Measurements from ENCODE around the gene MRPS15.
A peak's percentile ranks its signal among the peaks of the same experiment; 100 is the strongest.
"Not testable (repeated sequence)": the region's sequence is repeated elsewhere in the genome, so short reads cannot be mapped to it uniquely, and the experiment has no call there.

The MRPS15 gene

GRCh38 chr1:36463803-36464604 is at the start of gene MRPS15:
Gene MRPS15, minus strand, starts transcription at chr1:36464384. Its CDS starts 109 bp downstream, at chr1:36464275.
- peak; percentile 98 for DNase-seq

- DNase-seq: no peak
Measured at GRCh38 chr1:36512842-36513241, 48.7 kb upstream of the MRPS15 start.

GRCh38 chr1:36511804-36512798 is 47.9 kb upstream of the MRPS15 start:
- no peak for DNase-seq

GRCh38 chr1:36511220-36511619 is 47.0 kb upstream of the MRPS15 start:
- not testable (repeated sequence) for DNase-seq

- no peak for DNase-seq
Measured at GRCh38 chr1:36510418-36510817, 46.2 kb upstream of the MRPS15 start.

GRCh38 chr1:36508257-36508656 is 44.1 kb upstream of the MRPS15 start:
- no peak for DNase-seq

- no peak for DNase-seq
Measured at GRCh38 chr1:36506276-36506920, 42.2 kb upstream of the MRPS15 start.

- DNase-seq: no peak
Measured at GRCh38 chr1:36503733-36504132, 39.5 kb upstream of the MRPS15 start.

GRCh38 chr1:36503159-36503558 is 39.0 kb upstream of the MRPS15 start:
- no peak for DNase-seq

- DNase-seq: no peak
Measured at GRCh38 chr1:36502616-36503015, 38.4 kb upstream of the MRPS15 start.

- DNase-seq: not testable (repeated sequence)
Measured at GRCh38 chr1:36501911-36502310, 37.7 kb upstream of the MRPS15 start.

- DNase-seq: no peak
Measured at GRCh38 chr1:36497207-36497606, 33.0 kb upstream of the MRPS15 start.

GRCh38 chr1:36494971-36495370 is 30.8 kb upstream of the MRPS15 start:
- DNase-seq: no peak

- DNase-seq: no peak
Measured at GRCh38 chr1:36493524-36493923, 29.3 kb upstream of the MRPS15 start.

GRCh38 chr1:36492491-36492890 is 28.3 kb upstream of the MRPS15 start:
- no peak for DNase-seq

- not testable (repeated sequence) for DNase-seq
Measured at GRCh38 chr1:36489258-36490051, 25.3 kb upstream of the MRPS15 start.

GRCh38 chr1:36487906-36488305 is 23.7 kb upstream of the MRPS15 start:
- DNase-seq: no peak

GRCh38 chr1:36487336-36487725 is 23.1 kb upstream of the MRPS15 start:
- not testable (repeated sequence) for DNase-seq

GRCh38 chr1:36486439-36487335 is 22.5 kb upstream of the MRPS15 start:
- DNase-seq: no peak

- no peak for DNase-seq
Measured at GRCh38 chr1:36486093-36486438, 21.9 kb upstream of the MRPS15 start.

GRCh38 chr1:36484099-36484498 is 19.9 kb upstream of the MRPS15 start:
- no peak for DNase-seq
